Stimulated activated CD4-positive, alpha-beta T cell treated with anti-CD3 and anti-CD28 coated beads, Interleukin-2, amount 100 ng/mL, for 4 hours (primary cell): ENCODE data around the gene UPB1.

Source experiments
- DNase-seq: peaks from one replicate; pipeline ENCODE4 v3.0.0-alpha.2; 2020; ENCODE audit warnings: low read depth

Gene UPB1

GRCh38 chr22:24494528-24495364, at the start of gene UPB1:
Gene UPB1 (plus strand): TSS chr22:24495332. CDS start chr22:24495404, 72 bp downstream.
- no peak for DNase-seq

GRCh38 chr22:24445481-24446259, 49.5 kb upstream of the UPB1 start:
- no peak for DNase-seq

GRCh38 chr22:24446260-24446611, 48.9 kb upstream of the UPB1 start:
- DNase-seq: no peak

GRCh38 chr22:24450610-24451009, 44.5 kb upstream of the UPB1 start:
- no peak for DNase-seq

GRCh38 chr22:24451162-24451561, 44.0 kb upstream of the UPB1 start:
- DNase-seq: no peak

- DNase-seq: no peak
Observed at GRCh38 chr22:24453853-24454252, 41.3 kb upstream of the UPB1 start.

- DNase-seq: no peak
Observed at GRCh38 chr22:24455039-24455438, 40.1 kb upstream of the UPB1 start.

GRCh38 chr22:24455751-24456426, 39.2 kb upstream of the UPB1 start:
- no peak for DNase-seq

- DNase-seq: no peak
Observed at GRCh38 chr22:24457894-24458420, 37.2 kb upstream of the UPB1 start.

- no peak for DNase-seq
Observed at GRCh38 chr22:24459911-24460310, 35.2 kb upstream of the UPB1 start.

GRCh38 chr22:24460418-24461089, 34.6 kb upstream of the UPB1 start:
- no peak for DNase-seq

- DNase-seq: no peak
Observed at GRCh38 chr22:24463071-24463760, 31.9 kb upstream of the UPB1 start.

- DNase-seq: no peak
Observed at GRCh38 chr22:24465566-24465965, 29.6 kb upstream of the UPB1 start.

GRCh38 chr22:24465975-24466374, 29.2 kb upstream of the UPB1 start:
- DNase-seq: no peak

GRCh38 chr22:24466716-24467328, 28.3 kb upstream of the UPB1 start:
- DNase-seq: no peak

- no peak for DNase-seq
Observed at GRCh38 chr22:24467340-24467739, 27.8 kb upstream of the UPB1 start.

- DNase-seq: no peak
Observed at GRCh38 chr22:24471570-24471969, 23.6 kb upstream of the UPB1 start.

GRCh38 chr22:24473284-24473683, 21.8 kb upstream of the UPB1 start:
- DNase-seq: no peak

GRCh38 chr22:24474221-24474620, 20.9 kb upstream of the UPB1 start:
- no peak for DNase-seq

GRCh38 chr22:24474649-24475255, 20.4 kb upstream of the UPB1 start:
- no peak for DNase-seq
